Activated naive CD4-positive, alpha-beta T cell treated with anti-CD3 and anti-CD28 coated beads, Interleukin-2, amount 50 U/mL, for 72 hours (primary cell): Measurements from ENCODE around the gene PRDM2. TPM values are rescaled to one million over a fixed set of nuclear protein-coding genes. Genes with fewer than 3 reads are reported as not detected.

ENCODE experiments used
- ATAC-seq, 2 donors: fragments of 150-1000 bp; cut with Tn5 transposase; 2 replicates each; pipeline ENCODE4 v1.10.0; 2021; ENCODE audit warnings: mild to moderate bottlenecking in 2 of 2, moderate library complexity in 2 of 2
- DNase-seq, 2 donors: peaks; one replicate each; pipeline ENCODE4 v3.0.0; 2021 to 2022; ENCODE audit warnings: low spot score in 2 of 2
- H3K27ac Mint-ChIP-seq, 2 donors: one replicate each; pipeline ENCODE4 v1.8.0; 2022; ENCODE audit warnings: mild to moderate bottlenecking in 2 of 2, mixed read lengths in 2 of 2
- H3K36me3 Mint-ChIP-seq, 2 donors: one replicate each; pipeline ENCODE4 v1.8.0; 2022; ENCODE audit warnings: mixed read lengths in 2 of 2
- H3K9me3 Mint-ChIP-seq, 2 donors: one replicate each; pipeline ENCODE4 v1.8.0; 2022; ENCODE audit warnings: mixed read lengths in 2 of 2
- total RNA-seq, 2 donors: library from RNA; stranded (reverse); gene quantifications; one replicate each; pipeline ENCODE4 v1.2.3, GENCODE V29; 2022

PRDM2 gene
- total RNA-seq, 2 donors from 2014 or later: 44.0 to 64.3 TPM

DNA sequence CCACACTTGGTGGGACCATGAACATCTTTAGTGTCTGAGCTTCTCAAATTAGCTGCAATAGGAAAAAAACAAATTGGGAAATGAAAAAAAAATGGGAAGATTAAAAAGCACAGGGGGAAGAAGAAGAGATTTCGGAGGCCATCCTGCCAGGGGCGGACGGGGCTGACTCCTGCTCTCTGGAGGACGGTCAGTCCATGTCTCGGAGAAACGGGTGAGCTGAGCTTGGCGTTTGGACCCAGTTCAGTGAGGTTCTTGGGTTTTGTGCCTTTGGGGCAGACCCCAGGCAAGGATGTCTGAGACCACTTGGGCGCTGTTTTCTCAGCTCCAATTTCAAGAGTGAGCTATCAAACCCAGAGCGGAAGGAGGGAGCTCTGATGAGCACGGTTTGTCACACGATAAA, 123.9 kb downstream of the PRDM2 start:
- Mint-ChIP-seq H3K27ac (peak overlapping the region in 1 of 2 donors; percentile 86), H3K9me3 (no peaks in the 10 kb centered on the region), H3K36me3 (no peaks in the 10 kb centered on the region)
- no peak for DNase-seq
- no peak for ATAC-seq

DNA sequence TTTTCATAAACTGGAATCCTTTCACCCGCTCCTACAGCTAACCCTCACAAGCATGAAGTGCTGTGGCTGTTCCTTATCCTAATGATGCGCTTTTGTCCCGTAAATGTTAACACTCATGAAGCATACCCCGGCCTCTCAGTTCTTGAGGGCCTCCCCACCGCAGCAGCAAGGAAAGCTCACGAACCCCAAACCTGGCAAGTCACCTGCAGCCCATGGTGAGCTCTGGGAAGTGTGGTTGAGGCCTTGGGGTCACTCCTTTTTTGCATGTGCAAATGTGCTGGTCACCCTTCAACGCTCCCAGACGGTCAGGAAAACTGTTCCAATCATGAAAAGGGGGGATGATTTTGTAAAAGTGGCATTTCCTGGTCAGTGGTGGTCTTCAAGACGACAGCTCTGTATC, 124.6 kb downstream of the PRDM2 start:
- H3K36me3 Mint-ChIP-seq: no peaks in the 10 kb centered on the region
- DNase-seq: no peak
- ATAC-seq: no peak
- no peaks in the 10 kb centered on the region for H3K9me3 Mint-ChIP-seq
- peak overlapping the region in 1 of 2 donors; percentile 57 for H3K27ac Mint-ChIP-seq

DNA sequence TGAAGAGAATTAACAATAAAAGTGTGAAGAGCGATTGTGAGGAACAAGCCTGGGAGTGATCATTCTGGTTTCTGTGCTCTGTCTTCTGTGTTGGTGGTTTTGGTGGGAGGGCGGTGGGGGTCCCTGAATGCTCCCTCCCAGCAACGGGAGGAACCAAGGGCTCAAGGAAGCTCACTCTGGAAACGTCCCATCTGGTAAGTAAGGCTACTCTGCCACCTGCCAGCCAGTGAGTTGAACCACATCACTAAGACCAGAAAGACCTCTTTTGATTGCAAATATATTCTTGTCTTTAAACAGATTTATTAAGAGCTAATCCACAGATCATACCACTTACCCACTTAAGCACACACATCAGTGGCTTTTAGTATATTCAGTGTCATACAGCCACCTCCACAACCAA, 125.0 kb downstream of the PRDM2 start:
- no peak for DNase-seq
- no peaks in the 10 kb centered on the region for H3K36me3 Mint-ChIP-seq
- no peak for ATAC-seq
- H3K9me3 Mint-ChIP-seq: no peaks in the 10 kb centered on the region
- H3K27ac Mint-ChIP-seq: no peak overlapping the region

DNA sequence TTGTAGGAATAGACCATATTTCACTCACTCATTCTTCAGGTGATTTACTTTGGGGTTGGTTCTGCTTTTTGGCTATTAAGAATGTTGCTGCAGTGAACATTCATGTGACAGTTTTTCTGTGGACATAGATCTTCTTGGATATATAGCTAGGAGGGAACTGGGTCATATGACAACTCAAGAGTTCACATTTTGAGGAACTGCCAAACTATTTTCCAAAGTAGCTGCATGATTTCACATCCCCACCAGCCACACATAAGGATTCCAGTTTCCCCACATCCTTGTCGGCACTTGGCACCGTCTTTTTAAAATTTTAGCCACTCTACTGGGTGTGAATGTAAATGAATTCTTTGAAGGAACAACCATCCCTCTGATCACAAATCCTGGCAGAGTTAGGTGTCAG, 126.0 kb downstream of the PRDM2 start:
- no peak for DNase-seq
- no peaks in the 10 kb centered on the region for H3K36me3 Mint-ChIP-seq
- no peak for ATAC-seq
- no peaks in the 10 kb centered on the region for H3K9me3 Mint-ChIP-seq
- H3K27ac Mint-ChIP-seq: peak overlapping the region in 1 of 2 donors; percentile 8

DNA sequence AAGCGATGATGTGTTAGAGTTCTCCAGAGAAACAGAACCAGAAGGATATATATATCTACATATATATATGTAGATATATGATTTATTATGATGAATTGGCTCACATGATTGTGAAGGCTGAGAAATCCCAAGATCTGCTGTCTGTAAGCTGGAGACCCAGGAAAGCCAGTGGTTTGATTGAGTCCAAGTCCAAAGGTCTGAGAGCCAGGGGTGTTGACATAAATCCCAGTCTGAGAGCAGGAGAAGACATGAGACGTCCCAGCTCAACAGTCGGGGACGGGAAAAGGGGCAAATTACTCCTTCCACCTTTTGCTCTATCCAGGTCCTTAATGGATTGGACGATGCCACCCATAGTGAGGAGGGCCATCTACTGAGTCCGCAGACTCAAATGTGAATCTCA, 126.6 kb downstream of the PRDM2 start:
- Mint-ChIP-seq H3K36me3 (no peaks in the 10 kb centered on the region), H3K27ac (no peak overlapping the region), H3K9me3 (no peaks in the 10 kb centered on the region)
- no peak for DNase-seq
- no peak for ATAC-seq

GRCh38 chr1:13828454-13829151, 128.6 kb downstream of the PRDM2 start:
- H3K27ac Mint-ChIP-seq: no peak overlapping the region
- ATAC-seq: peak; percentile 68 to 75
- no peaks in the 10 kb centered on the region for H3K9me3 Mint-ChIP-seq
- peak in 1 of 2 donors; percentile 59 for DNase-seq
- H3K36me3 Mint-ChIP-seq: no peaks in the 10 kb centered on the region

- no peaks in the 10 kb centered on the region for H3K9me3 Mint-ChIP-seq
- H3K27ac Mint-ChIP-seq: no peak overlapping the region
- no peak for DNase-seq
- ATAC-seq: no peak
- no peaks in the 10 kb centered on the region for H3K36me3 Mint-ChIP-seq
These were observed 129.3 kb downstream of the PRDM2 start for GRCh38 chr1:13829152-13829769.

DNA sequence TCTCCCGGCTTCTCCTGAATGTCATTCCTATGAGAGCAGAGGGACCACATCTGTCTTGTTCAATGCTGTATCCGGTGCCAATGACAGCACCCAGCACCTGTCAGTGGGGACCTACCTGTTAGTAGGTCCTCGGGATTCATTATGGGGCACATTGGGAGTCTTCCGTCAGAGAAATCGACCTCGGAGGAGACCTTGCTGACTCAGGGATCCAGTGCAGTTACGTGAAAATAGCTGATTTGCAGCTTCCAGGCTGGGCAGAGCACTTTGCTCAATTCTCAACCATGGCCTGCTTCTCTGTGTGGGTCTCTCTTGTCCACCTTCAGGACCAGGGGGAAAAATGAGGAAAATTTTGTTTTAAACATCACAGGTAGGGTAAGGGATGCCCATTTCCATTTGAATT, 130.2 kb downstream of the PRDM2 start:
- DNase-seq (no peak), ATAC-seq (no peak)
- Mint-ChIP-seq H3K27ac (no peak overlapping the region), H3K9me3 (no peaks in the 10 kb centered on the region), H3K36me3 (no peaks in the 10 kb centered on the region)

DNA sequence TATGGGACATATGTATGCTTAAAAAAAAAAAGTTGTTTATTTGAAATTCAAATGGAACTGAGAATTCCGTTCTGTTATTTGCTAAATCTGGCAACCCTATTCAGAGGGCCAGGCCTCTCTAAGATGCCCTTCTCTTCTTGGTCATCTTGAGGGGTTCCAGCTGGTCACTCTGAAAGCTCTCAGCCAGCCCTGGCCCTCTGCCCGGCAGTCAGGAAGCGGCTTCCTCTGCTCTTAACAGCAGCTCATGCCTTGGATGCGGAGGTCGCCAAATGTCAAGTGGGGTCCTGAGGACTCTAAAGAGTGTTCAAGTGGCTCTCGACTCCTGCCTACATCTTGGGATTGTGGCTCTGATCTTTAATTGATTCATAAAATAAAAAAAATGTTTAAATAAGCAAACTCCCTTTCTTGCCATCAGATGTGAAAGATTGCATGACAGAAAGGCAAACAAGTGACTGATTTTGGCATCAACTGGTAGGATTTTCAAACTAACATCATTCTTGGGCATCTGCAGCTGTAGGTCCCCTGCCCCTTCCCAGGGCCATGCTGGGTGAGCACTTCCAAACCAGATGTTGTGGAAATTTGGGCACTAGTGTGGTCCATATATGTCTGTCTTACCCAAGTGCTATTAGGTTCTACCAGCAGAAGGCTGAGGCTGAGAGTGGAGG, 130.8 kb downstream of the PRDM2 start:
- no peak for DNase-seq
- no peaks in the 10 kb centered on the region for H3K36me3 Mint-ChIP-seq
- no peaks in the 10 kb centered on the region for H3K9me3 Mint-ChIP-seq
- no peak overlapping the region for H3K27ac Mint-ChIP-seq
- ATAC-seq: no peak

GRCh38 chr1:13832100-13832499, 132.1 kb downstream of the PRDM2 start:
- H3K27ac Mint-ChIP-seq: no peak overlapping the region
- no peaks in the 10 kb centered on the region for H3K9me3 Mint-ChIP-seq
- DNase-seq: no peak
- no peaks in the 10 kb centered on the region for H3K36me3 Mint-ChIP-seq
- ATAC-seq: no peak

GRCh38 chr1:13832536-13832935, 132.5 kb downstream of the PRDM2 start:
- no peak overlapping the region for H3K27ac Mint-ChIP-seq
- no peaks in the 10 kb centered on the region for H3K36me3 Mint-ChIP-seq
- no peaks in the 10 kb centered on the region for H3K9me3 Mint-ChIP-seq
- DNase-seq (no peak), ATAC-seq (no peak)

GRCh38 chr1:13836136-13836535, 136.1 kb downstream of the PRDM2 start:
- no peaks in the 10 kb centered on the region for H3K36me3 Mint-ChIP-seq
- no peak overlapping the region for H3K27ac Mint-ChIP-seq
- H3K9me3 Mint-ChIP-seq: no peaks in the 10 kb centered on the region
- ATAC-seq: no peak
- DNase-seq: no peak

DNA sequence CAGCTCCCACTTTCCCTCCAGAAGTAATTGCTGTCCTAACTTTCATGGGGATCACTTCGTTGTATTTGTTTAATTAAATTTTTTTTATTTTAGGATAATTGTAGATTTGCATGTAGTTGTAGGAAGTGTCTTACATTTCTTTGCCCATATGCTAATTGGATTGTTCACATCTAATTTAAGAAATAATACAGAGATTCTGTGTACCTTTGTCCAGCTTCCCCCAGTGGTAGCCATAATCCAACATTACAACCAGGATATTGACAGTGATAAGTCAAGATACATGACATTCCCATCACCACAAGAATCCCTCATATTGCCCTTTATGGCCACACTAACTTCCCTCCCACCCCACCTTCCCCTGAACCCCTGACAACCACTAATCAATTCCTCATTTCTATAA, 136.6 kb downstream of the PRDM2 start:
- ATAC-seq: no peak
- no peak for DNase-seq
- no peaks in the 10 kb centered on the region for H3K9me3 Mint-ChIP-seq
- no peak overlapping the region for H3K27ac Mint-ChIP-seq
- H3K36me3 Mint-ChIP-seq: no peaks in the 10 kb centered on the region

- ATAC-seq: no peak
- no peak for DNase-seq
- Mint-ChIP-seq H3K9me3 (no peaks in the 10 kb centered on the region), H3K27ac (no peak overlapping the region), H3K36me3 (no peaks in the 10 kb centered on the region)
These were observed 138.2 kb downstream of the PRDM2 start for GRCh38 chr1:13838236-13838635.

- H3K36me3 Mint-ChIP-seq: peaks cover 0 to 2% of the 10 kb centered on the region in 2 donors
- ATAC-seq (no peak), DNase-seq (no peak)
- no peaks in the 10 kb centered on the region for H3K9me3 Mint-ChIP-seq
- no peak overlapping the region for H3K27ac Mint-ChIP-seq
These were observed 142.5 kb downstream of the PRDM2 start for GRCh38 chr1:13842497-13842896.

DNA sequence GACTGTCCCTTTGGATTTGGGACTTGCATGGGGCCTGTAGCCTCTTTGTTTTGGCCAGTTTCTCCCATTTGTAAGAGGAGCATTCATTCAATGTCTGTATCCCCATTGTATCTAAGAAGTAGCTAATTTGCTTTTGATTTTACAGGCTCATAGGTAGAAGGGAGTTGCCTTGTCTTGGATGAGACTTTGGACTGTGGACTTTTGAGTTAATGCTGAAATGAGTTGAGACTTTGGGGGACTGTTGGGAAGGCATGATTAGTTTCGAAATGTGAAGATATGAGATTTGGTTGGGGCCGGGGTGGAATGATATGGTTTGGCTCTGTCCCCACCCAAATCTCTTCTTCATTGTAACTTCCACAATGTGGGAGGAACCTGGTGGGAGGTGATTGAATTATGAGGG, 151.7 kb downstream of the PRDM2 start:
- ATAC-seq (no peak), DNase-seq (no peak)
- Mint-ChIP-seq H3K9me3 (peaks cover 6 to 14% of the 10 kb centered on the region in 2 donors), H3K36me3 (peaks cover 12 to 27% of the 10 kb centered on the region in 2 donors), H3K27ac (no peak overlapping the region)

- no peak overlapping the region for H3K27ac Mint-ChIP-seq
- ATAC-seq: no peak
- no peak for DNase-seq
- peaks cover 12 to 22% of the 10 kb centered on the region in 2 donors for H3K36me3 Mint-ChIP-seq
- H3K9me3 Mint-ChIP-seq: peaks cover 7 to 17% of the 10 kb centered on the region in 2 donors
These were observed 155.6 kb downstream of the PRDM2 start for GRCh38 chr1:13855554-13855953.

DNA sequence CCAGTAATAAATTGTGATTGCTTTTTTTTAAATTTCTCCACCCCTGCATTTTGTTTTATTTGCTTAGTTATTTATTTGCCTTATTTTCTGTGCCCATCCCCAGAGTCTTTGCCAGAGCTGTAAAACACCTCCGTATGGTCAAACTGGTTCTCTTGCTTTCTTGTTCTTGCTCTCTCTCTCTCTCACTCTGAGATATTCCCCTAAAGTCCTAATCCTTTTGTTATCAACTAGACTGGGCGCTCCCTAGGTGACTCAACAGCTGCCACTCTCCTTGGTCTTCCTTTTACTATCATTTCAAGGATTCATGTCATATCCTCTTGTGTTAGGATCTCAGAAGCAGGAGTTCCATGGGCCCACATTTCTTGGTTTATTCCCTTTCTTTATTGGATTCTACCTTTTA, 160.0 kb downstream of the PRDM2 start:
- DNase-seq: no peak
- peaks cover 7 to 14% of the 10 kb centered on the region in 2 donors for H3K9me3 Mint-ChIP-seq
- ATAC-seq: no peak
- peaks cover 7 to 16% of the 10 kb centered on the region in 2 donors for H3K36me3 Mint-ChIP-seq
- no peak overlapping the region for H3K27ac Mint-ChIP-seq
